ENCODE data around the gene ALKBH5.
A peak's percentile ranks its signal among the peaks of the same experiment; 100 is the strongest.

ALKBH5 gene

DNA sequence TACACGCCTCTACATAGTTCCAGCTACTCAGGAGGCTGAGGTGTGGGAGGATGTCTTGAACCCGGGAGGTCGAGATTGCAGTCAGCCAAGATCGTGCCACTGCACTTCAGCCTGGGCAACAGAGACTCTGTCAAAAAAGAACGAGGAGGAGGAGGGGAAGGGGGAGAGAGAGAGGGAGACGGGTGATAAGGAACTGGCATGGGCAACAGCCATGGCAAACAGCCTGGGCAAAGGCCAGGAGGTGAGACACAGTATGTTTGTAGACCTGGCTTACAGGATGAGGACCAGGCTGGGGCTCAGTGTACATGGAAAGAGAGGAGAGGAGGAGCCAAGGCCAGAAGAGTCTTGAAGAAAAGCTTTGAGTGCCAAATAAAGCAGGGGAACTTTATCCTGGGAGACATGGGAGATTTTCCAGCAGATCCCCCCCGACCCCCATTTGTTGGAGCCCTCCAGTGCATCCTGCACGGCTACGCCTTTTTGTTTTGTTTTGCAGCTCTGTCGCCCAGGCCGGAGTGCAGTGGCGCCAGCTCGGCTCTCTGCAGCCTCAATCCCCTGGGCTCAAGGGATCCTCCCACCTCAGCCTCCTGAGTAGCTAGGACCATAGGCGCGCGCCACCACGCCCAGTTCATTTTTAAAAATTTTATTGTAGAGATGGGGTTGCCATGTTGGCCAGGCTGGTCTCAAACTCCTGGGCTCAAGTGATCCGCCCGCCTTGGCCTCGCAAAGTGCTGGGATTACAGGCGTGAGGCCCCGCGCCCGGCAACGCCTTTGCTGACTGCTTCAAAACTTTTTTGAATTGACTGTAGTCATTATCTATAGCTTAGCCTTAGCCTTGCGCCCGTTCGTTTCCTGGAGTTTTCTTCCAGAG is 1.3 kb upstream of the ALKBH5 start:
- Histone ChIP-seq H3K27ac (ENCODE audit: low read depth, low read length, poor library complexity, severe bottlenecking) (peak overlapping the region; percentile 90), H4K20me1 (ENCODE audit: insufficient read depth, low read length) (no peaks in the 10 kb centered on the region), H3K9ac (ENCODE audit: low read length) (peak overlapping the region; percentile 86), H3K79me2 (ENCODE audit: insufficient read depth, low read length) (peaks cover 28% of the 10 kb centered on the region), H3F3A (ENCODE audit: insufficient read depth, low read length) (no peaks in the 10 kb centered on the region), H3K4me3 (ENCODE audit: low read depth, low read length, poor library complexity, severe bottlenecking) (peak overlapping the region; percentile 69), H3K4me1 (ENCODE audit: insufficient read depth, low read length, severe bottlenecking) (peaks cover 37% of the 10 kb centered on the region), H2AFZ (ENCODE audit: low read length) (0 out of 2 replicates have a peak overlapping the region, but pooled peaks have one; percentile 16), H3K9me2 (ENCODE audit: low read depth, low read length) (no peaks in the 10 kb centered on the region), H3K9me3 (ENCODE audit: low read length) (no peaks in the 10 kb centered on the region), H3K36me3 (ENCODE audit: insufficient read depth, low read length) (peaks cover 17% of the 10 kb centered on the region; the same call in 1 of the 2 replicates), H3K4me2 (ENCODE audit: low read length) (peak overlapping the region; percentile 74), H3K27me3 (ENCODE audit: insufficient read depth, low read length) (no peaks in the 10 kb centered on the region)
- no peak for TF ChIP-seq EZH2 (IDR thresholded peaks at IDR 0.05; ENCODE audit: borderline replicate concordance, low read length)
- TF ChIP-seq, protein P1, sequence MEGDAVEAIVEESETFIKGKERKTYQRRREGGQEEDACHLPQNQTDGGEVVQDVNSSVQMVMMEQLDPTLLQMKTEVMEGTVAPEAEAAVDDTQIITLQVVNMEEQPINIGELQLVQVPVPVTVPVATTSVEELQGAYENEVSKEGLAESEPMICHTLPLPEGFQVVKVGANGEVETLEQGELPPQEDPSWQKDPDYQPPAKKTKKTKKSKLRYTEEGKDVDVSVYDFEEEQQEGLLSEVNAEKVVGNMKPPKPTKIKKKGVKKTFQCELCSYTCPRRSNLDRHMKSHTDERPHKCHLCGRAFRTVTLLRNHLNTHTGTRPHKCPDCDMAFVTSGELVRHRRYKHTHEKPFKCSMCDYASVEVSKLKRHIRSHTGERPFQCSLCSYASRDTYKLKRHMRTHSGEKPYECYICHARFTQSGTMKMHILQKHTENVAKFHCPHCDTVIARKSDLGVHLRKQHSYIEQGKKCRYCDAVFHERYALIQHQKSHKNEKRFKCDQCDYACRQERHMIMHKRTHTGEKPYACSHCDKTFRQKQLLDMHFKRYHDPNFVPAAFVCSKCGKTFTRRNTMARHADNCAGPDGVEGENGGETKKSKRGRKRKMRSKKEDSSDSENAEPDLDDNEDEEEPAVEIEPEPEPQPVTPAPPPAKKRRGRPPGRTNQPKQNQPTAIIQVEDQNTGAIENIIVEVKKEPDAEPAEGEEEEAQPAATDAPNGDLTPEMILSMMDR (IDR thresholded peaks at IDR 0.05; ENCODE audit: low read length), result no peak

DNA sequence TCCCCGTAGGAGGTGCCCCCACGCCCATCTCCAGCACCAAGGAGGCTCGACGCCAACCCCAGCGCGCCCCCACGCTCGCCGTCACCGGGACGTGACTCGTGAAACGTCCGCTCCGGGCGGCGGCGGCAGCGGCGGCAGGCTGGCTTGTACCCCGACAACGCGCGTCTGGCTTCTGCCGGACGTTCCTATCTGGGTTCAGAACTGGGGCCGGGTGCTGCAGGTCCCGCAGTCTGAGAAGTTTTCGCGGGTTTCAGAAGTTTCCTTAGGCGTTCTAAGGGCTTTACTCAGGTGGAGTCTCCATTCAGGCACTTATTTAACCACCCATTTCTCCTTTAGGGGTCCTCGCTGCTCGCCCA is 672 bp upstream of the ALKBH5 start:
- Histone ChIP-seq H3K79me2 (ENCODE audit: insufficient read depth, low read length) (peaks cover 34% of the 10 kb centered on the region), H3K27me3 (ENCODE audit: insufficient read depth, low read length) (no peaks in the 10 kb centered on the region), H3K4me1 (ENCODE audit: insufficient read depth, low read length, severe bottlenecking) (peaks cover 43% of the 10 kb centered on the region), H4K20me1 (ENCODE audit: insufficient read depth, low read length) (no peaks in the 10 kb centered on the region), H3K4me3 (ENCODE audit: low read depth, low read length, poor library complexity, severe bottlenecking) (peak overlapping the region; percentile 69), H3K9me3 (ENCODE audit: low read length) (no peaks in the 10 kb centered on the region), H3K9me2 (ENCODE audit: low read depth, low read length) (no peaks in the 10 kb centered on the region), H2AFZ (ENCODE audit: low read length) (0 out of 2 replicates have a peak overlapping the region, but pooled peaks have one; percentile 16), H3K27ac (ENCODE audit: low read depth, low read length, poor library complexity, severe bottlenecking) (peak overlapping the region; percentile 90), H3K9ac (ENCODE audit: low read length) (peak overlapping the region; percentile 86), H3K4me2 (ENCODE audit: low read length) (peak overlapping the region; percentile 74), H3K36me3 (ENCODE audit: insufficient read depth, low read length) (peaks cover 22% of the 10 kb centered on the region; the same call in 1 of the 2 replicates), H3F3A (ENCODE audit: insufficient read depth, low read length) (no peaks in the 10 kb centered on the region)
- TF ChIP-seq, protein P1 (IDR thresholded peaks at IDR 0.05; ENCODE audit: low read length), result no peak
- no peak for TF ChIP-seq EZH2 (IDR thresholded peaks at IDR 0.05; ENCODE audit: borderline replicate concordance, low read length)

- H2AFZ ChIP-seq (ENCODE audit: low read length), result no peak overlapping the region
- H3K9me2 ChIP-seq (ENCODE audit: low read depth, low read length), result no peaks in the 10 kb centered on the region
- peaks cover 48% of the 10 kb centered on the region for H3K4me1 ChIP-seq (ENCODE audit: insufficient read depth, low read length, severe bottlenecking)
- peaks cover 43% of the 10 kb centered on the region for H3K79me2 ChIP-seq (ENCODE audit: insufficient read depth, low read length)
- peak overlapping the region; percentile 69 for H3K4me3 ChIP-seq (ENCODE audit: low read depth, low read length, poor library complexity, severe bottlenecking)
- peak overlapping the region; percentile 90 for H3K4me2 ChIP-seq (ENCODE audit: low read length)
- H3K36me3 ChIP-seq (ENCODE audit: insufficient read depth, low read length), result peaks cover 30% of the 10 kb centered on the region; the same call in 1 of the 2 replicates
- no peaks in the 10 kb centered on the region for H3K9me3 ChIP-seq (ENCODE audit: low read length)
- TF ChIP-seq EZH2 (IDR thresholded peaks at IDR 0.05; ENCODE audit: borderline replicate concordance, low read length), result no peak
- TF ChIP-seq, protein P1 (IDR thresholded peaks at IDR 0.05; ENCODE audit: low read length), result no peak
- H3K27ac ChIP-seq (ENCODE audit: low read depth, low read length, poor library complexity, severe bottlenecking), result peak overlapping the region; percentile 90
- H3K9ac ChIP-seq (ENCODE audit: low read length), result peak overlapping the region; percentile 86
- no peaks in the 10 kb centered on the region for H3K27me3 ChIP-seq (ENCODE audit: insufficient read depth, low read length)
- H3F3A ChIP-seq (ENCODE audit: insufficient read depth, low read length), result no peaks in the 10 kb centered on the region
- no peaks in the 10 kb centered on the region for H4K20me1 ChIP-seq (ENCODE audit: insufficient read depth, low read length)
Observed at GRCh38 chr17:18184143-18185031, 759 bp downstream of the ALKBH5 start.

All from OCI-LY1 (cell line).